OCI-LY1 (cell line): ENCODE data around the gene ADGRD2.

Source experiments
- CTCF ChIP-seq: fragments of 200-600 bp; sonication (generic), shearing (Covaris generic); IDR thresholded peaks from 2 replicates; pipeline ENCODE4 v1.5.1; 2017; ENCODE audit warnings: mild to moderate bottlenecking, antibody characterized with exemption, low read length, moderate library complexity, mixed read lengths
- EZH2 ChIP-seq: fragments of 200-600 bp; sonication (generic), shearing (Covaris generic); IDR thresholded peaks from 2 replicates; pipeline ENCODE4 v1.8.0; 2017; ENCODE audit warnings: borderline replicate concordance, mixed run types, mild to moderate bottlenecking, antibody characterized with exemption, low read length, moderate library complexity, mixed read lengths

GRCh38 chr9:124527781-124528180, 77.5 kb downstream of the ADGRD2 start:
- TF ChIP-seq EZH2, result no peak
- TF ChIP-seq CTCF, result no peak
